ENCODE data around the gene BOD1. TPM values are rescaled to one million over a fixed set of nuclear protein-coding genes. Genes with fewer than 3 reads are reported as not detected.

BOD1 gene
- total RNA-seq, result 10 to 100 TPM; 61.5 to 68.0 (median 64.6) TPM

DNA sequence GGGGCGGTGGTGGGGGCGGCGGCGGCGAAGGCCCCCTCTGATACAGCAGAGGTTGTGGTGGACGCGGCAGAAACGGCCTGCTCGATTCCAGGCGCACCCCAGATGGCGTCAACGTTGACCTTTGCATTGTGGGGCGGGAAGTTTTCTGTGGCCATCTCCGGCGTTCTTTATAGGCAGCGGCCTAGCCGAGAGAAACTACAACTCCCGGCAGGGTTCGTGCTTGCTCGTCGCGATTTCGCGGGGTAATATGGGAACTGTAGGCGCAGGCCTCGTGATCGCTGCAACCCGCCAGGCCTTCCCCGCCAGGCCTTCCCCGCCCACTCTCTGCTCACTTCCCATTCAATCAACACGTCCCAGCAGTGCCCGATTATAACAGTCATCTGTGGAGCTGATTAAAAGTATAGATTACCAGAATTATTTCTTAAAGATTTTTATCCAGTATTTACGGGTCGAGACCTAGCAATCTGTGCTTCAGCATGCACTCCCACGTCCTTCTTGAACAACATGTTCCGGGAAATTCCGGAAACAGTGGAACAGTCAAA is at the start of gene BOD1:
Gene BOD1 (minus strand): TSS at position 74 of the 542 bp plus-strand sequence. CDS start 214 bp downstream, outside the sequence.
- Histone ChIP-seq H3K27me3 (no peaks in the 10 kb centered on the region), H3K36me3 (no peaks in the 10 kb centered on the region), H3K4me1 (peaks cover 0 to 20% of the 10 kb centered on the region in 2 donors), H3K9me3 (no peaks in the 10 kb centered on the region), H3K27ac (peak within 1 kb of the TSS; percentile 92 to 95), H3K4me3 (peak within 1 kb of the TSS; percentile 87 to 95 (median 91))
- DNase-seq (ENCODE audit: low spot score in 2 of 2), result peak; percentile 97
- peak in 2 of 3 donors; percentile 81 to 83 for TF ChIP-seq POLR2AphosphoS5 (IDR thresholded peaks at IDR 0.05)
- TF ChIP-seq POLR2A (IDR thresholded peaks at IDR 0.05), result no peak
- TF ChIP-seq, protein P1, sequence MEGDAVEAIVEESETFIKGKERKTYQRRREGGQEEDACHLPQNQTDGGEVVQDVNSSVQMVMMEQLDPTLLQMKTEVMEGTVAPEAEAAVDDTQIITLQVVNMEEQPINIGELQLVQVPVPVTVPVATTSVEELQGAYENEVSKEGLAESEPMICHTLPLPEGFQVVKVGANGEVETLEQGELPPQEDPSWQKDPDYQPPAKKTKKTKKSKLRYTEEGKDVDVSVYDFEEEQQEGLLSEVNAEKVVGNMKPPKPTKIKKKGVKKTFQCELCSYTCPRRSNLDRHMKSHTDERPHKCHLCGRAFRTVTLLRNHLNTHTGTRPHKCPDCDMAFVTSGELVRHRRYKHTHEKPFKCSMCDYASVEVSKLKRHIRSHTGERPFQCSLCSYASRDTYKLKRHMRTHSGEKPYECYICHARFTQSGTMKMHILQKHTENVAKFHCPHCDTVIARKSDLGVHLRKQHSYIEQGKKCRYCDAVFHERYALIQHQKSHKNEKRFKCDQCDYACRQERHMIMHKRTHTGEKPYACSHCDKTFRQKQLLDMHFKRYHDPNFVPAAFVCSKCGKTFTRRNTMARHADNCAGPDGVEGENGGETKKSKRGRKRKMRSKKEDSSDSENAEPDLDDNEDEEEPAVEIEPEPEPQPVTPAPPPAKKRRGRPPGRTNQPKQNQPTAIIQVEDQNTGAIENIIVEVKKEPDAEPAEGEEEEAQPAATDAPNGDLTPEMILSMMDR (IDR thresholded peaks at IDR 0.05), result peak in 1 of 3 donors; percentile 32
- intact Hi-C loops (cut with DNase I; ENCODE audit: low total_unique reads), result loop anchor here (10.0 kb wide), 1 partner anchor 268 kb away; the partner anchor contains the start of gene CPEB4

DNA sequence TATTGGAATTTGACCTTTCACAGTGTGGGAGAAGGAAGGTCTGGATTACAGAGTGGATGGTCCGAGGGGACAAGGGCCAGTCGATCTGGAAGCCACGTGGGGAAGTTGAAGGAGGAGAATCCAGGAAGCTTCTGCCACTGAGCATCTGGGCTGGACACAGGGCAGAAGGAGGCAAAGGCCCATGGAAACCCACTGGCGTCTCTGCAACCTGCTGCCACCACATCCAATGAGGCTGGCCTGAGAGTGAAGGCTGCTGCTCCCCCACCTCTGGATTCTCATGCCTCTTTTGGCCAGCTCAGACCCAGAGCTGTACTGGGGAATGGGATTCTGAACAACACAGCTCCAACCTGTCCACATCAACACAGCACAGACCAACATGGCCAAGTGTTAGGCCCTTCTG is 48.9 kb upstream of the BOD1 start:
- H3K27me3 ChIP-seq, result no peaks in the 10 kb centered on the region
- H3K27ac ChIP-seq, result no peak overlapping the region
- DNase-seq (ENCODE audit: low spot score in 2 of 2), result no peak
- TF ChIP-seq POLR2A (IDR thresholded peaks at IDR 0.05) (no peak), POLR2AphosphoS5 (IDR thresholded peaks at IDR 0.05) (no peak)
- TF ChIP-seq, protein P1 (IDR thresholded peaks at IDR 0.05), result no peak
- no peaks in the 10 kb centered on the region for H3K36me3 ChIP-seq
- intact Hi-C loops (cut with DNase I; ENCODE audit: low total_unique reads), result no loop called here
- no peaks in the 10 kb centered on the region for H3K9me3 ChIP-seq
- H3K4me3 ChIP-seq, result no peak overlapping the region
- H3K4me1 ChIP-seq, result no peaks in the 10 kb centered on the region

DNA sequence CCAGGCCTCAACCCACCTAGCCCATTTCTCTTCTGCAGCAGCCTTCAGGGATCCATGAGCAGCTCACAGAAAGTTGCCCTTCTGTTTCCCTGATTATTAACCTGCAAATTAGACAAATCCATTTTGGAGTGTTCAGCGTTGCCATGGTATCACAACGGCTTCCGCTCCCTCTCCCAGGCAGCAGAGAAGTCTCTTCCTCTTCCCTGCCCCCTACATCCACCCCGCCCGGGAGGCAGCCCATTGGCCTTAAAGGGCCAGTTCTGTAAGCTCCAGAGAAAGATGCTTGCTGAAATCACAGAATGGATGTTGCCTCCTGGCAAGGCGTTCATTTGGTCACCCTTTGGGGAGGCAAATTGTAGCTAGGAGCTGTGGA is 47.7 kb upstream of the BOD1 start:
- intact Hi-C loops (cut with DNase I; ENCODE audit: low total_unique reads), result no loop called here
- no peaks in the 10 kb centered on the region for H3K36me3 ChIP-seq
- H3K27ac ChIP-seq, result no peak overlapping the region
- H3K9me3 ChIP-seq, result no peaks in the 10 kb centered on the region
- DNase-seq (ENCODE audit: low spot score in 2 of 2), result no peak
- no peak for TF ChIP-seq POLR2A (IDR thresholded peaks at IDR 0.05)
- no peaks in the 10 kb centered on the region for H3K4me1 ChIP-seq
- H3K27me3 ChIP-seq, result no peaks in the 10 kb centered on the region
- no peak overlapping the region for H3K4me3 ChIP-seq

DNA sequence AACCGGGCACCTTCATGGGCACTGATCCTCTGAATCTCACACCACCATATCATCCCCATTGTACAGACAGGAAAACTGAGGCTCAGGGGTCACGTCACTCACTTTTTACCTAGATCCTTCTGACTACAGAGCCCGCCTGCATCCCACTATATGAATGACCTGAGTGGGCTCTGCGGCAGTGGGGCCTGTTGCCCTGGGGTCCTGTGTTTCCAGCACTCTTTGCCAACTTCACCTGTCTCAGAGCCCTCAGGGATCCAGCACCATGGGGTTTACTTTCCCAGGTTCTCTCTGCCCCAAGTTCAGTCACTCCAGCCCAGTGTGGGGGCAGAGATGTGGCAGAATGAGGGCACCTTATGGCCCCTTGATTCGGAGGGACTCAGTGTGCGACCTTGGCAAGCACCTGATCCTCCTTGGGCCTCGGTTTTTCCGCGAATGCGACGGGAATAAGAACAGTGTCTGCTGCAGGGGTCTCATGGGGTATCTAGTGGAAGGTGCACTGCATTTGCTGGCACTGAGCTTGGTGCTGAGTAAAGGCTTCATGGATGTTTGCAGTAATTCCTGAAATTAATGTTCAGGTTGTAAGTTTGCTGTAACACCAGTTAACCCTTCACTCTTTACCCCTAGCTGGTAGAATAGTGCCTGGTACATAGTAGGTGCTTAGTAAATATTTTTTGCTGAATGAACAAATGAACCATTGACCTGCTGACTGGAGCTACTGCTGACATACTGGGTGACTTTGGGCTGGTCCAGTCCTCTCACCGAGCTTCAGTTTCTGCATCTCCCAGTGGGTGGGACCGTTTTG is 47.1 kb upstream of the BOD1 start:
- Histone ChIP-seq H3K27ac (no peak overlapping the region), H3K36me3 (no peaks in the 10 kb centered on the region), H3K27me3 (no peaks in the 10 kb centered on the region), H3K4me3 (no peak overlapping the region), H3K9me3 (no peaks in the 10 kb centered on the region), H3K4me1 (no peaks in the 10 kb centered on the region)
- intact Hi-C loops (cut with DNase I; ENCODE audit: low total_unique reads), result no loop called here
- TF ChIP-seq, protein P1 (IDR thresholded peaks at IDR 0.05), result no peak
- no peak for TF ChIP-seq POLR2AphosphoS5 (IDR thresholded peaks at IDR 0.05)
- DNase-seq (ENCODE audit: low spot score in 2 of 2), result no peak

DNA sequence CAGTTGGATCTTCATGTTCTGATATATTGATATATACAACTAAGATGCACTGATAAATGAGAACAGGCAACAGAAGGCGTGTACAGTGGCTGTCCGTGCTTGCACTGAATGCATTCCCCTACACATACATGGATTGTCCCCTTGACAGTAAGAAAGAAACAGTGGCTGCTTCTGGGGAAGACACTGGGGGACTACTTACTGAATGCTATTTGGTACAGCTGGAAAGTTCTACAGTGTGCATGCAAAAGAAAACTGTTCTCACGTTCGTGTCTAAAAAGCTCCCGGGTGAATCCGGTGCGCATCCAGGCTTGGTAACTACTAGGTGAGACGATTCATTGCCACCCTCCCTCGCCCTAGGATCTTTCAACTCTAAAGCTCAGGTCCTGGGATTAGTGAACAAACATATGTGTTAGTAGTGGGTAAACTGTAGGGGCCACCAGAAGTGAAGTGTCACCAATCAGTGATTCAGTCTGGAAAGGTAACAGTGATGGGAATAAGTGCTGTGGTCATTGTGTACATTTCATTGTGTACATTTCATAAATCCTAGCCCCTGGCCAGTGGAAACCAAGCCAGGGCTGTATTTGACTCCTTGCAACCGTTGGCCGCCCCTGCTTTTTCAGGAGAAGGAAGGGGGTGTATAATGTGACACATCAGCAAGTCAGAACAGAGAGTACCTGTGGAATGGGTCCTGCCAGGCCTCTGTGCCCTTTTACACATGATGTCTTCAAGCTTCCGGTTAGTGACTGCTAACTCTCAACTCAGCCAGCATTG is 46.3 kb upstream of the BOD1 start:
- no peak overlapping the region for H3K27ac ChIP-seq

More for the DNA sequence above, 46.3 kb upstream of the BOD1 start:
- DNase-seq (ENCODE audit: low spot score in 2 of 2), result no peak
- Histone ChIP-seq H3K36me3 (no peaks in the 10 kb centered on the region), H3K9me3 (no peaks in the 10 kb centered on the region), H3K27me3 (no peaks in the 10 kb centered on the region), H3K4me3 (no peak overlapping the region), H3K4me1 (no peaks in the 10 kb centered on the region)
- intact Hi-C loops (cut with DNase I; ENCODE audit: low total_unique reads), result no loop called here
- TF ChIP-seq POLR2AphosphoS5 (IDR thresholded peaks at IDR 0.05), result no peak
- no peak for TF ChIP-seq POLR2A (IDR thresholded peaks at IDR 0.05)
- TF ChIP-seq, protein P1 (IDR thresholded peaks at IDR 0.05), result no peak
